ENCODE data around the gene CLOCK.
"Not testable (repeated sequence)": the region's sequence is repeated elsewhere in the genome, so short reads cannot be mapped to it uniquely, and the experiment has no call there.

The CLOCK gene, protein sequence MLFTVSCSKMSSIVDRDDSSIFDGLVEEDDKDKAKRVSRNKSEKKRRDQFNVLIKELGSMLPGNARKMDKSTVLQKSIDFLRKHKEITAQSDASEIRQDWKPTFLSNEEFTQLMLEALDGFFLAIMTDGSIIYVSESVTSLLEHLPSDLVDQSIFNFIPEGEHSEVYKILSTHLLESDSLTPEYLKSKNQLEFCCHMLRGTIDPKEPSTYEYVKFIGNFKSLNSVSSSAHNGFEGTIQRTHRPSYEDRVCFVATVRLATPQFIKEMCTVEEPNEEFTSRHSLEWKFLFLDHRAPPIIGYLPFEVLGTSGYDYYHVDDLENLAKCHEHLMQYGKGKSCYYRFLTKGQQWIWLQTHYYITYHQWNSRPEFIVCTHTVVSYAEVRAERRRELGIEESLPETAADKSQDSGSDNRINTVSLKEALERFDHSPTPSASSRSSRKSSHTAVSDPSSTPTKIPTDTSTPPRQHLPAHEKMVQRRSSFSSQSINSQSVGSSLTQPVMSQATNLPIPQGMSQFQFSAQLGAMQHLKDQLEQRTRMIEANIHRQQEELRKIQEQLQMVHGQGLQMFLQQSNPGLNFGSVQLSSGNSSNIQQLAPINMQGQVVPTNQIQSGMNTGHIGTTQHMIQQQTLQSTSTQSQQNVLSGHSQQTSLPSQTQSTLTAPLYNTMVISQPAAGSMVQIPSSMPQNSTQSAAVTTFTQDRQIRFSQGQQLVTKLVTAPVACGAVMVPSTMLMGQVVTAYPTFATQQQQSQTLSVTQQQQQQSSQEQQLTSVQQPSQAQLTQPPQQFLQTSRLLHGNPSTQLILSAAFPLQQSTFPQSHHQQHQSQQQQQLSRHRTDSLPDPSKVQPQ

DNA sequence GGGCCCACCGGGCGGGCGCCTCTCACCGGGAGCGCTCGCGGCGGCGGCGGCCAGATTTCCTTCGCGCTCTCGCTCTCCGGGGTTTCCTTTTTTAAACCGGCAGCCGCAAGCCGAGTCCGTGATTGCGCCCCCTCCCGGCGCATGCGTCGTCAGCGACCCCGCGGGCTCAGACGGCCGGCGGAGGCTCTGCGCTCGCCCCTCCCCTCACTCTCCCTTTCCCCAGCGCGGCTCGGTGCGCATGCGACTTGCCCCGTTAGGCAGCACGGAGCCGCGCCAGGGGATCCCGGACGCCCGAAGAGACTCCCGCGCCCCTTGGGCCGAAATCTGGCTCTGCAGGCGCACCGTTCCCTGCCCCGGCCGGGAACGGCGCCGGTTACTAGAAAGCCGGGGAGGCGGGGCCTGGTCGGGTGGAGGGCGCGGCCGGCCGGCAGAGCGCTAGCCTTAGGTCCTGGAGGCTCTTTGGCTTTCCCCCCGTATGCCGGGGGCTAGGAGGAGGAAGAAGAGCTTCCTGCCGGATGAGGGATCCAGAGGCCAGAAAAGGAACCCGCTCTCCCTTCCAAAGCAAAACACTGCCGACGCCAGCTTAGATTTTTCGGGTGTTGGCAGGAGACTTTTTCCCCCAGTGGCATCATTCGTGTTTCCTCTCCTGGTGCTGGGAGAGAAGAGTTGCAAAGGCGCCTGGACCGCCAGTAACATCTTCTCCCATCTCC, at the start of gene CLOCK:
Gene CLOCK (minus strand): TSS at position 154 of the 710 bp plus-strand sequence. CDS start 64,124 bp downstream, outside the sequence.
- peak within 1 kb of the TSS; percentile 95 for H3K4me3 ChIP-seq (ENCODE audit: low read depth, low read length)
- peak; percentile 54 for DNase-seq (ENCODE audit: low read depth)
- TF ChIP-seq, protein P1, sequence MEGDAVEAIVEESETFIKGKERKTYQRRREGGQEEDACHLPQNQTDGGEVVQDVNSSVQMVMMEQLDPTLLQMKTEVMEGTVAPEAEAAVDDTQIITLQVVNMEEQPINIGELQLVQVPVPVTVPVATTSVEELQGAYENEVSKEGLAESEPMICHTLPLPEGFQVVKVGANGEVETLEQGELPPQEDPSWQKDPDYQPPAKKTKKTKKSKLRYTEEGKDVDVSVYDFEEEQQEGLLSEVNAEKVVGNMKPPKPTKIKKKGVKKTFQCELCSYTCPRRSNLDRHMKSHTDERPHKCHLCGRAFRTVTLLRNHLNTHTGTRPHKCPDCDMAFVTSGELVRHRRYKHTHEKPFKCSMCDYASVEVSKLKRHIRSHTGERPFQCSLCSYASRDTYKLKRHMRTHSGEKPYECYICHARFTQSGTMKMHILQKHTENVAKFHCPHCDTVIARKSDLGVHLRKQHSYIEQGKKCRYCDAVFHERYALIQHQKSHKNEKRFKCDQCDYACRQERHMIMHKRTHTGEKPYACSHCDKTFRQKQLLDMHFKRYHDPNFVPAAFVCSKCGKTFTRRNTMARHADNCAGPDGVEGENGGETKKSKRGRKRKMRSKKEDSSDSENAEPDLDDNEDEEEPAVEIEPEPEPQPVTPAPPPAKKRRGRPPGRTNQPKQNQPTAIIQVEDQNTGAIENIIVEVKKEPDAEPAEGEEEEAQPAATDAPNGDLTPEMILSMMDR (IDR thresholded peaks at IDR 0.05; ENCODE audit: low read depth, low read length, missing control alignments): peak; percentile 45

DNA sequence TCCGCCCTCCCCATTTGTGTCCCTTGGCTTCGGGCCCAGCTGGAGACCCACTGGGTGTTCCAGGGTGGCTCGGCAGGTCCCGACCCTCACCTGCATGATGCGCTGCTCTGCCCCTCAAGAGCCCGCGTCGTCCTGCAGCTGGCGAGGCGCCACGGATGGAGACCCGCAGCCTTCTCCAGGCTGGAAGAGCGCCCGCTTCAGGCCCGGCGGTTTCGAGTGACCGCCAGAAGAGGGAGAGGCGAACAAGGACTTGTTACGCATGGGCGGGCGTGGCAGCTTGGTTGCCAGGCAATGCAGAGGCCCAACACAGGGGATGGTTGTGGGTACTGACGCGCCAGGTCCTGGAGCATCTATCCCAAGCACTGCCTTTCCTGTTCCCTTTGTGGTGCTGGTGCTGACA, 45.3 kb upstream of the CLOCK start, which contains the start of gene PDCL2:
Gene PDCL2 (minus strand): TSS at position 232 of the 400 bp plus-strand sequence. CDS start 136 bp downstream, at position 96.
- DNase-seq (ENCODE audit: low read depth): no peak
- TF ChIP-seq, protein P1 (IDR thresholded peaks at IDR 0.05; ENCODE audit: low read depth, low read length, missing control alignments): no peak
- H3K4me3 ChIP-seq (ENCODE audit: low read depth, low read length): no peak within 1 kb of the TSS

DNA sequence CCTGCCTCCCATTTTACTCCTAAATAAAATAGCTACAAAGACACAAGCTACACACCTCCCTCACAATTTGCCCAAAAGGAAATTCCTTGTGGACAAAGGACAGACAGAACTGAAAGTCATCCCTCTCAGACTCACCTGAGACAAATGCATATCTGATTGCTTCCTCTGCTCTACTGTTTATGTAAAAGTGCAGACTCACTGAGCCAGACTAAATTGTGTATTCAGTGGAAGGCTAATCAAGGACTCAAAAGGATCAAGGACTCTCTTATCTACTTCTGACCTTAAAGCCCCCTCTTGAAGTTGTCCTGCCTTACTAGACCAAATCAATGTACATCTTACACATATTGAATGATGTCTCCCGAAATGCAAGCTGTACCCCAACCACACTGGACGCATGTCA, 41.5 kb upstream of the CLOCK start:
- DNase-seq (ENCODE audit: low read depth): no peak
- TF ChIP-seq, protein P1 (IDR thresholded peaks at IDR 0.05; ENCODE audit: low read depth, low read length, missing control alignments): no peak
- no peak overlapping the region for H3K4me3 ChIP-seq (ENCODE audit: low read depth, low read length)

DNA sequence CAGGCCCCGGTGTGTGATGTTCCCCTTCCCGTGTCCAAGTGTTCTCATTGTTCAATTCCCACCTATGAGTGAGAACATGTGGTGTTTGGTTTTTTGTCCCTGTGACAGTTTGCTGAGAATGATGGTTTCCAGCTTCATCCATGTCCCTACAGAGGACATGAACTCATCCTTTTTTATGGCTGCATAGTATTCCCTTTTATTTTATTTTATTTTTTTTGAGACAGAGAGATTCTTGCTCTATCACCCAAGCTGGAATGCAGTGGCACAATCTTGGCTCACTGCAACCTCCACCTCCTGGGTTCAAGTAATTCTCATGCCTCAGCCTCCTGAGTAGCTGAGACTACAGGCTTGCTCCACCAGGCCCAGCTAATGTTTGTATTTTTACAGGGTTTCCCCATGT, 36.1 kb upstream of the CLOCK start:
- not testable (repeated sequence) for DNase-seq (ENCODE audit: low read depth); H3K4me3 ChIP-seq (ENCODE audit: low read depth, low read length)

DNA sequence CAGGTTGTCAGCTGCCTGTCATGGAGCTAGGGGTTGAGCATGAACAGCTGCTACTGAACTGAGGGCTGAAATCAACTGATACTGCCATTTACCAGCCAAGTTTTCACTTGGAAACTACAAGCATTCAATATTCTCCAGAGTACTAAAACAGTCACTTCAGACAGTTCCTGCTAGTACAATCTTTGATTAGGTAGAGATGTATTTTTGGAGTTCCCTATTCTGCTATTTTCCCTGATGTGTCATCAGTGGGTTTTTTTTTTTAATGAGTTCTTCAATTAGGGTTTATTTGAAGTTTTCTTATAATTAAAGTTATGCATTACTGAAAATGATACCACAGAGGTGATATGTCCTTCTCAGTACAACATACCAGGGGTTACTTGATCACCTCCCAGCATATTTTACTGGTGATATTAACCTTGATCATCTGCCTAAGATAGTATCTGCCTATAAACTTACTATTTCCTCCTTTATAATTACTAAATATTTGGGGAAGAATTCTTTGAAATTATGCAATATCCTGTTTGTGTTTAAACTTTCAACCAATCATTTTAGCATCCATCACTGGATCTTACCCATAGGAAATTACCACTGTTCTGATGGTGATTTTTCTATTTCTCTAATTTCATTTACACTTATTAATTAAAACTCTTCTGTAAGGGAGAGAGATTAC, 31.8 kb upstream of the CLOCK start:
- TF ChIP-seq, protein P1 (IDR thresholded peaks at IDR 0.05; ENCODE audit: low read depth, low read length, missing control alignments): no peak
- H3K4me3 ChIP-seq (ENCODE audit: low read depth, low read length): no peak overlapping the region
- DNase-seq (ENCODE audit: low read depth): no peak

DNA sequence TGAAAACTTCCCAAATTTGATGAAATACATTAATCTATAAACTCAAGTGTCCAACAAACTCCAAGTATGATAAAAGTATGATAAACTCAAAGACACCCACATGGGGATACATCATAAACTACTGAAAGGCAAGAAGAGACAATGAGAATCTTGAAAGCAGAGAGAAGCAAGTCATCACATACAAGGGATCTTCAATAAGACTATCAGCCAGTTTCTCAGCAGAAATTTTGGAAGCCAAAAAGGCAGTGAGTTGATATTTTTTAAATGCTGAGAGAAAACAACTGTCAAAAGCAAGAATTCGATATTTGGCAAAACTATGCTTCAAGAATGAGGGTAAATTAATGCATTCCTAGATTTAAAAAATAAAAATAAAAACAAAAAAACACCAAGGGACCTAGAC, 28.8 kb upstream of the CLOCK start:
- DNase-seq (ENCODE audit: low read depth): no peak
- TF ChIP-seq, protein P1 (IDR thresholded peaks at IDR 0.05; ENCODE audit: low read depth, low read length, missing control alignments): no peak
- H3K4me3 ChIP-seq (ENCODE audit: low read depth, low read length): no peak overlapping the region
